Fibroblast of pulmonary artery (primary cell): ENCODE data around the gene COL6A3.
A peak's percentile ranks its signal among the peaks of the same experiment; 100 is the strongest.

Experiments
- DNase-seq: peaks from one replicate; pipeline ENCODE4 v3.0.0-alpha.2; 2010; ENCODE audit warnings: low read depth
- H3K4me3 ChIP-seq: replicated peaks from 2 replicates; pipeline ENCODE4 v1.5.1; 2011; ENCODE audit warnings: low read depth, mild to moderate bottlenecking, control low read depth, low read length, moderate library complexity
- TF ChIP-seq, protein P1 (sequence below): IDR thresholded peaks from 2 replicates; pipeline ENCODE4 v1.5.1; 2011; ENCODE audit warnings: mild to moderate bottlenecking, control low read depth, low read length, inconsistent platforms; ENCODE audit errors: missing control alignments

The COL6A3 gene

DNA sequence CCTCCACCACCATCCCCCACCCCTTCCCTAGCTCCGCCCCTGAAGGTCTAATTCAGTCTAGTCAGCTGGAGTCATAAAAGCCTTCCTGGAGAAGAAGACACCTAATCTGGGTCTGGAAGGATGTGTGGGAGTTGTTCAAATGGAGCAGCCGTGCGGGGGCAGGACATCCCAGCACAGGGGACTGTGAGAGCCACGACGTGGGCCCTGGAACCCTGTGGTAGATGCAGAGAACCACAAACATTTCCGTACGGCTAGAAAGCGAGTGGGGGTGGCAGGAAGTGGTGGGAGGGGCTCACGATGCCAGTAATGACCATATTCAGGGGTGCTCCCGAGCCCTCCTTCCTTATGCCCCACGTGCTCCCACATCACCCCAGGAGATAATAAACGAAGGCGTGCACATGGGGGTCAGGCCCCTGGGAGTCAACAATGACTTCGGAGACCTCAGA, 20.9 kb upstream of the COL6A3 start:
- DNase-seq, result peak; percentile 90
- no peak overlapping the region for H3K4me3 ChIP-seq

DNA sequence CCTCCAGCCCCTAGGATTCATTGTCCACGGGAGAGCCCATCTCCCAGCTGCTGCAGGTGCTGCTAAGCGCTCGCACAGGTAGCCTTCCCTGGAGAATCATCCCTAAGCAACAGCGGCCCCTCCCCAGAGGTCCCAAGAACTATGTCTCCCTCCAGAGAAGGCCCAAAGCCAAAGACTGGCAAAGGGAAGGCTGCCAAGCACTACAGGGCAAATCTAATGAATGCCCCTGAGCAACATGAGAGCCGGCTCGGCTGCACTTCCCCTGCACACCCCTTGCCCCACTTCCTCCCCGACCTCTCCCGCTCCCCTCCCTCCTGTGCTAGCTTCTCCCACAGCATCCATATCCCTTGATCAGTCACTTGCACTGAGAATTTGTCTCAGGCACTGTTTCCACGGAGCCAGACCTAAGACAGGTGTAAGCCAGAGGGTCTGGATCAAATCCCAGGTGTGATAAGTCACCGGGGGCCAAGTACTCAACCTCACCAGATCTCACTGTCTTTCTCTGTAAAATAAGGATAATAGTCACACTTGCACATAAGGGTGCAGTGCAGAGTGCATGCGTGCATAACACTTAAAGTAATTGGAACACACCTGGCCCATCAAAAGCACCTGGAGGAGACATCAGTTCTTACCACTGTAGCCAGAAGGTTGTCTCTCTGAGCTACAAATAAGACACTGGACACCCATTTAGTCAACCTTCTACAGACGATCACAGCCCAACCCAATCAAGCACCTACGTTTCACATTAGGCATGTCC, 20.1 kb upstream of the COL6A3 start:
- H3K4me3 ChIP-seq, result no peak overlapping the region
- DNase-seq, result no peak
- TF ChIP-seq, protein P1, sequence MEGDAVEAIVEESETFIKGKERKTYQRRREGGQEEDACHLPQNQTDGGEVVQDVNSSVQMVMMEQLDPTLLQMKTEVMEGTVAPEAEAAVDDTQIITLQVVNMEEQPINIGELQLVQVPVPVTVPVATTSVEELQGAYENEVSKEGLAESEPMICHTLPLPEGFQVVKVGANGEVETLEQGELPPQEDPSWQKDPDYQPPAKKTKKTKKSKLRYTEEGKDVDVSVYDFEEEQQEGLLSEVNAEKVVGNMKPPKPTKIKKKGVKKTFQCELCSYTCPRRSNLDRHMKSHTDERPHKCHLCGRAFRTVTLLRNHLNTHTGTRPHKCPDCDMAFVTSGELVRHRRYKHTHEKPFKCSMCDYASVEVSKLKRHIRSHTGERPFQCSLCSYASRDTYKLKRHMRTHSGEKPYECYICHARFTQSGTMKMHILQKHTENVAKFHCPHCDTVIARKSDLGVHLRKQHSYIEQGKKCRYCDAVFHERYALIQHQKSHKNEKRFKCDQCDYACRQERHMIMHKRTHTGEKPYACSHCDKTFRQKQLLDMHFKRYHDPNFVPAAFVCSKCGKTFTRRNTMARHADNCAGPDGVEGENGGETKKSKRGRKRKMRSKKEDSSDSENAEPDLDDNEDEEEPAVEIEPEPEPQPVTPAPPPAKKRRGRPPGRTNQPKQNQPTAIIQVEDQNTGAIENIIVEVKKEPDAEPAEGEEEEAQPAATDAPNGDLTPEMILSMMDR, result no peak

More for the DNA sequence above, 20.9 kb upstream of the COL6A3 start:
- TF ChIP-seq, protein P1, result no peak

GRCh38 chr2:237432484-237433092, 18.6 kb upstream of the COL6A3 start:
- no peak overlapping the region for H3K4me3 ChIP-seq
- DNase-seq, result peak; percentile 85

DNA sequence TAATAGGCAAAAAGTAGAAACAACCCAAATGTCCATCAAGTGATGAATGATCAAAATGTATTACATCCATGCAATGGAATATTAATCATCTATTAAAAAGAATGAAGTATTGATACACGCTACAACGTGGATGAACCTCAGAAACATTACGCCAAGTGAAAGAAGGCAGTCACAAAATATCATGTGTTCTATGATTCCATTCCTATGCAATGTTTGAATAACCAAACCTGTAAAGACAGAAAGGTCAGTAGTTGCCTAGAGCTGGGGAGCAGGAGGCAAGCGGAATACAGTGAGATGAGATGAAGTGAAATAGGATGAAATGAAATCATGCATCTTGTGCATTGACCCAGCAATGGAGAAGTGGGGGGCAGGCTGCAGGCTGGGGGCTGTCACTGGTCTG, 17.9 kb upstream of the COL6A3 start:
- no peak for DNase-seq
- H3K4me3 ChIP-seq, result no peak overlapping the region
- TF ChIP-seq, protein P1, result no peak

More at GRCh38 chr2:237432484-237433092, 18.6 kb upstream of the COL6A3 start:
- TF ChIP-seq, protein P1, result peak; percentile 34

DNA sequence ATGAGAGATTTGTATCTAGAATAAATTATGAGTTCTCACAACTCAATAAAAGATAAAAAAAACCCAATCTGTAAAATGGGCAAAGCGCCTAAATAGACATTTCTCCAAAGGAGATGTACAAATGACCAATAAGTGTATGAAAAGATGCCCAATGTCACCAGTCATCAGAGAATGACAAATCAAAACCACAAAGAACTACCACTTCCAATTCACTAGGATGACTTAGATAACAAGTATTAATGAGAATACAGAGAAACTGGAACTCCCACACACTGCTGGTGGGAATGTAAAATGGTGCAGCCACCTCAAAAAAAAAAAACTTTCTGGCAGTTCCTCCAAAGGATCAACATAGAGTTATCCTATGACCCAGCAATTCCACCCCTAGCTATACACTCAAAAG, 17.4 kb upstream of the COL6A3 start:
- no peak overlapping the region for H3K4me3 ChIP-seq
- DNase-seq, result peak; percentile 52

DNA sequence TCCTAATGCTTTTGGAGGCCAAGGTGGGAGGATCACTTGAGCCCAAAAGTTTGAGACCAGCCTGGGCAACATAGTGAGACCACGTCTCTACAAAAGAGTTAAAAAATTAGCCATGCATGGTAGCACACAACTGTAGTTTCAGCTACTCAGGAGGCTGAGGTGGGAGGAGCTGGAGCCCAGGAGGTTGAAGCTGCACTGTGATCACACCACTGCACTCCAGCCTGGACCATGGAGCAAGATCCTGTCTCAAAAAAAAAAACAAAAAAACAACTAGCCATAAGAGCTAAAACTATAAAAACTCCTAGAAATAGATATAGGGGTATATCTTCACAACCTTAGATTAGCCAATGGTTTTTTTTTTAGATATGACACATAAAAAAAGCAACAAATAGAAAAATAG, 16.9 kb upstream of the COL6A3 start:
- DNase-seq, result no peak
- no peak overlapping the region for H3K4me3 ChIP-seq

More for the DNA sequence above, 17.4 kb upstream of the COL6A3 start:
- TF ChIP-seq, protein P1, result no peak

More for the DNA sequence above, 16.9 kb upstream of the COL6A3 start:
- TF ChIP-seq, protein P1, result no peak
